ENCODE measurements around the gene CD2.

CD2 gene

DNA sequence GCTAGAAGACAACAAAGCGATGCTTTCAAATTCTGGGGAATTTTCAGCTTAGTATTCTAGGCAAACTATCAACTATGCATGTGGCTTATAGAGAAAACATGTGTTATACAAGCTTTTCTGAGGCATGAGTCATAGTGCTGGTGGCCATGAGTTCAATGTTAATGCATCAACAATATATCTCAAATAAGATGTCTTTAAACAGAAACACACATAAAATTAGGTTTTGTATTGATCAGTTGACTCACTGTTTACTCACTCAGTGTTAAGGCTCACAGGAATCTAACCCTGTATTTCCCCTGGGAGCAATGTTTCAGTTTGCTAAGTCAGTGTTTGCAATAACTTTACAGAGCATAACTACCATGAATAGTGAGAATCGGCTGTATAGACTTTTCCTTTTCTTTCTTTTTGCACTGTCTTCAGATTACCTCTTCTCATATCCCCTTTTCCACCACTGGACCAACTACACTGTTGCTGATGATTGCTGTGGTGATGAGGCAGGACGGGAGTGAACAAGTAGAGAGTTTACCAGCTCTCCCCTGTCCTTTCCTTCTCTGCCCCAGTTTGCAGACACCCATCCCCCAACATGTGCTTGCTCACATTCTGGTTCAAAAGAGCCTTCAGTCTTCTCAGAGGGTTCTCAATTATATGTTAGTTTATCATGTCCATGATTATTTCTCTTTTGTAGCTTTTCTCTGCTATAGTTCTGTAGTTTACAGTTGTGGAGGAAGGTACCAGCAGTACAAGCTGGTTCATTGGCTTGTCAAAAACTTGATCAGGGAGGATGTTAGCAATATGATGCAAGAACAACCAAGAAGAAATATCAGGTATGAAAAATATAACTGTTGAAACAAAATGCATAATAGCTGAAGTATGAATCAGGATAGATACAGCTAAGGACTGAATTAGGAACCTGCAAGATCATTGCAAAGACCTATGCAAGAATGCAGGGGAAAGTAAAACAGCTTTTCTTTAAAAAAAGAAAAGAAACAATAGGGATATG lies 23.9 kb downstream of the CD2 start:
- H3K27me3 ChIP-seq (replicated peaks), result no peaks in the 10 kb centered on the region
- H3K4me3 ChIP-seq (ENCODE audit: low read depth, low read length), result no peak overlapping the region
- in situ Hi-C loops (cut with HindIII; ENCODE audit: low pct_ligation_motif_present, low sequenced_read_pairs), result no loop called here
- no peaks in the 10 kb centered on the region for H3K36me3 ChIP-seq (replicated peaks)
- no peak overlapping the region for H3K27ac ChIP-seq
- DNase-seq, result peak; percentile 73
- TF ChIP-seq, protein P1, sequence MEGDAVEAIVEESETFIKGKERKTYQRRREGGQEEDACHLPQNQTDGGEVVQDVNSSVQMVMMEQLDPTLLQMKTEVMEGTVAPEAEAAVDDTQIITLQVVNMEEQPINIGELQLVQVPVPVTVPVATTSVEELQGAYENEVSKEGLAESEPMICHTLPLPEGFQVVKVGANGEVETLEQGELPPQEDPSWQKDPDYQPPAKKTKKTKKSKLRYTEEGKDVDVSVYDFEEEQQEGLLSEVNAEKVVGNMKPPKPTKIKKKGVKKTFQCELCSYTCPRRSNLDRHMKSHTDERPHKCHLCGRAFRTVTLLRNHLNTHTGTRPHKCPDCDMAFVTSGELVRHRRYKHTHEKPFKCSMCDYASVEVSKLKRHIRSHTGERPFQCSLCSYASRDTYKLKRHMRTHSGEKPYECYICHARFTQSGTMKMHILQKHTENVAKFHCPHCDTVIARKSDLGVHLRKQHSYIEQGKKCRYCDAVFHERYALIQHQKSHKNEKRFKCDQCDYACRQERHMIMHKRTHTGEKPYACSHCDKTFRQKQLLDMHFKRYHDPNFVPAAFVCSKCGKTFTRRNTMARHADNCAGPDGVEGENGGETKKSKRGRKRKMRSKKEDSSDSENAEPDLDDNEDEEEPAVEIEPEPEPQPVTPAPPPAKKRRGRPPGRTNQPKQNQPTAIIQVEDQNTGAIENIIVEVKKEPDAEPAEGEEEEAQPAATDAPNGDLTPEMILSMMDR (IDR thresholded peaks at IDR 0.05; ENCODE audit: low read depth, low read length, missing control alignments), result no peak

DNA sequence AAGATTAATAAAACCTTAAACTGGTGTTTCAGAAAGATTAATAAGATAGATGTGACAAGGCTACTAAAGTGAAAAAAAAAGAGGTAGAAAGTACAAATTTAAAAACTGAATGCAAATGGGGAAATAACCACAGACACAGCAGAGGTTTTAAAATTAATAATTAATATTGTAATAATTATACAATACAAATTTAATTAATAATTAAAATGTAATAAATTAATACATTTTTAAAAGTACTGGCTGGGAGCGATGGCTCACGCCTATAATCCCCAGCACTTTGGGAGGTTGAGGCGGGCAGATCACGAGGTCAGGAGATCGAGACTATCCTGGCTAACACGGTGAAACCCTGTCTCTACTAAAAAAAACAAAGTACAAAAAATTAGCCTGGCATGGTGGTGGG lies 26.8 kb downstream of the CD2 start:
- no peak overlapping the region for H3K27ac ChIP-seq

DNA sequence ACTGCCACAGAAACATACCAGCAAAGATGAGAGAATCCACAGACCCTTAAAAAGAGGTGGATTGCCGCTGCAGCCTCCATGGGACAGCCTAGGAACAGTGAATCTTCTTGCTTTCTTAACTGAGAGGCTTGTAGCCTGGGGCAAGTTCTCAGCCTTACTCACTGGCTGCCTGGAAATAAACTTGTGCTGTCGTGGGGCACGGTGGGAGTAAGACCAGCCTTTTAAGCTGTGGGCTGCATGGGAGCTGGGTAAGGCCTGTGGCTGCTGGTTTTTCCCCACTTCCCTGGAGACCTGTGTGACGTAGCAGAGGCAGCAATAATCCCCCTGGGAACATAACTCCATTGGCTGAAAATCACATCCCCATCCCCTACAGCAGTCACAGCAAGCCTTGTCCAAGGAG lies 30.8 kb downstream of the CD2 start:
- Histone ChIP-seq H3K27ac (no peak overlapping the region), H3K4me3 (ENCODE audit: low read depth, low read length) (no peak overlapping the region), H3K36me3 (replicated peaks) (no peaks in the 10 kb centered on the region), H3K27me3 (replicated peaks) (no peaks in the 10 kb centered on the region)
- in situ Hi-C loops (cut with HindIII; ENCODE audit: low pct_ligation_motif_present, low sequenced_read_pairs), result no loop called here
- no peak for DNase-seq
- TF ChIP-seq, protein P1 (IDR thresholded peaks at IDR 0.05; ENCODE audit: low read depth, low read length, missing control alignments), result no peak

More for the DNA sequence above, 26.8 kb downstream of the CD2 start:
- Histone ChIP-seq H3K36me3 (replicated peaks) (no peaks in the 10 kb centered on the region), H3K27me3 (replicated peaks) (no peaks in the 10 kb centered on the region), H3K4me3 (ENCODE audit: low read depth, low read length) (no peak overlapping the region)
- TF ChIP-seq, protein P1 (IDR thresholded peaks at IDR 0.05; ENCODE audit: low read depth, low read length, missing control alignments), result no peak
- in situ Hi-C loops (cut with HindIII; ENCODE audit: low pct_ligation_motif_present, low sequenced_read_pairs), result no loop called here
- DNase-seq, result no peak

DNA sequence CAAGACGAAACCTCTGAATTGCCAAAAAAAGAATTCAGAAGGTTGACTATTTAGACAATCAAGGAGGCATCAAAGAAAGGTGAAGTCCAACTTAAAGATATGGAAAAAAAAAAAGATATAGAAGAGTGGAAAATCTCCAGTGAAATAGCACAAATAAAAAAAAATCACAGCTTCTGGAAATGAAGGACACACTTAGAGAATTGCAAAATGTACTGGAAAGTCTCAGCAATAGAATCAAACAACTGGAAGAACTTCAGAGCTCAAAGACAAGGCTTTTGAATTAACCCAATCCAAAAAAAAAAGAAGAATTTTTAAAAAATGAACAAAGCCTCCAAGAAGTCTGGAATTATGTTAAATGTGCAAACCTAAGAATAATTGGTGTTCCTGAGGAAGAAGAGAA lies 31.8 kb downstream of the CD2 start:
- Histone ChIP-seq H3K27ac (no peak overlapping the region), H3K27me3 (replicated peaks) (no peaks in the 10 kb centered on the region), H3K36me3 (replicated peaks) (no peaks in the 10 kb centered on the region), H3K4me3 (ENCODE audit: low read depth, low read length) (no peak overlapping the region)
- in situ Hi-C loops (cut with HindIII; ENCODE audit: low pct_ligation_motif_present, low sequenced_read_pairs), result no loop called here
- DNase-seq, result no peak
- TF ChIP-seq, protein P1 (IDR thresholded peaks at IDR 0.05; ENCODE audit: low read depth, low read length, missing control alignments), result no peak

DNA sequence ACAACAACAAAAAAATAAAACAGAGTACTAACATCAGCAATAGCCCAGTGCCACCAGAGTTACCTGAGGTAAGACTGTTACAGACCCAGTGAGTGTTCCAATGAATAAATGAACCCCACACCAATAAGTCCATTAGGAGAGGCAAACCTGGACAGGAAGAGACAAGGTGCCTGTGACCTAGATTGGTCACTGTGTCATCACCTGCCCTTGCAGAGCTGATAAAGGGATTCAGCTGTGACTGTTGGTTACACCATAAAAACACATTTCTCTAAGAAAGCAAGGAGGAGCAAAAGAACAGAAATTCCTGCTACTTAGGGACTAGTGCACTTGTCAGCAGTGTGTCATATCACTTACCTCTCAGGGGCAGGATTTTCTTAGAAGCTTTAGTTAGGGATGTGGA lies 37.5 kb downstream of the CD2 start:
- TF ChIP-seq, protein P1 (IDR thresholded peaks at IDR 0.05; ENCODE audit: low read depth, low read length, missing control alignments), result no peak
- no peak overlapping the region for H3K27ac ChIP-seq
- DNase-seq, result no peak
- no peaks in the 10 kb centered on the region for H3K36me3 ChIP-seq (replicated peaks)
- in situ Hi-C loops (cut with HindIII; ENCODE audit: low pct_ligation_motif_present, low sequenced_read_pairs), result no loop called here
- no peaks in the 10 kb centered on the region for H3K27me3 ChIP-seq (replicated peaks)
- no peak overlapping the region for H3K4me3 ChIP-seq (ENCODE audit: low read depth, low read length)
